Ammon's horn (tissue), 1 donor: ENCODE measurements around the gene NUDT17.
A peak's percentile ranks its signal among the peaks of the same experiment; 100 is the strongest.

Experiments used
- DNase-seq: peaks from one replicate; pipeline ENCODE4 v3.0.0-alpha.2; 2016; ENCODE audit warnings: low spot score

Gene NUDT17

GRCh38 chr1:145847827-145848226 lies 2.4 kb downstream of the NUDT17 start:
- DNase-seq: no peak

- DNase-seq: no peak
These were observed 4.1 kb downstream of the NUDT17 start for GRCh38 chr1:145849356-145850160.

DNA sequence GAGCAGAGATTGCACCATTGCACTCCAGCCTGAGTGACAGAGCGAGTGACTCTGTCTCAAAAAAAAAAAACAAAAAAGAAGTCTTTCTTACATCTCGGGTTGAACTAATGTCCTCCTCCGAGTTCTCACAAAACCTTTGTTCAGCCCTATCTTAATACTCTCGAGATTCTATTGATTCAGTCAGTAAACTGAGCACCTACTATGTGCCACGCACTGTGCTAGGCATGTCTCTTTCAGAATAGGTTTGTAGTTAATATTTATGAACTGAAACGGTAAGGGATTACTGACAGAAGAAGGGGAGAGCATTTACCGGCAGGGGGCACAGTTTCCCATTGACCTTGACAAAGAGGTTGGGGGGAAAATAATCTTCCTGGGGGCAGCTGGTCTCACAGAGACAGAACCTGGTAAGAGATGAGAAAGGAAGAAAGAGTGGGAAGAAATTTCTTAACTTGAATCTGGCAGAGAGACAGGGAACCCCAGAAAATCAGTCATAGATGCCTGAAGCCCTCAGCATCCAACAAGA lies 10.1 kb downstream of the NUDT17 start:
- DNase-seq: no peak

DNA sequence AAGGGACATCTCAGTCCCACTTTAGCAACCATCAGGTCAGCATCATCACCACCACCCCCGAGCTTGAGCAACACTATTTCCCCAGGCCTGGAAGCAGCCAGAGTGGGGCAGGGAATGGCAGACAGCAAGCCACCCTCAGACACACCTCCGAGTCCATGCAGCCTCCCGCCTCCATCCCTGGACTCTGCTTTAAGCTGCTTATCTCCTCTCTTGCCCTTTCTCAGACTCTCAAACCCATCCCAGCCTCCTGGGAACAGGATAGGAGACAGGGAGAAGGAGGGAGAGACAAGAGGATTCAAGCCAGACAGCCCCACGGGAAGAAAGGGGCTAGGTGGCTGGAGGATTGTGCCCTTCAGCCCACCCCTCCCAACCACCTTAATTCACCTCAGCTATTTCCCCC lies 11.7 kb downstream of the NUDT17 start:
- no peak for DNase-seq

DNA sequence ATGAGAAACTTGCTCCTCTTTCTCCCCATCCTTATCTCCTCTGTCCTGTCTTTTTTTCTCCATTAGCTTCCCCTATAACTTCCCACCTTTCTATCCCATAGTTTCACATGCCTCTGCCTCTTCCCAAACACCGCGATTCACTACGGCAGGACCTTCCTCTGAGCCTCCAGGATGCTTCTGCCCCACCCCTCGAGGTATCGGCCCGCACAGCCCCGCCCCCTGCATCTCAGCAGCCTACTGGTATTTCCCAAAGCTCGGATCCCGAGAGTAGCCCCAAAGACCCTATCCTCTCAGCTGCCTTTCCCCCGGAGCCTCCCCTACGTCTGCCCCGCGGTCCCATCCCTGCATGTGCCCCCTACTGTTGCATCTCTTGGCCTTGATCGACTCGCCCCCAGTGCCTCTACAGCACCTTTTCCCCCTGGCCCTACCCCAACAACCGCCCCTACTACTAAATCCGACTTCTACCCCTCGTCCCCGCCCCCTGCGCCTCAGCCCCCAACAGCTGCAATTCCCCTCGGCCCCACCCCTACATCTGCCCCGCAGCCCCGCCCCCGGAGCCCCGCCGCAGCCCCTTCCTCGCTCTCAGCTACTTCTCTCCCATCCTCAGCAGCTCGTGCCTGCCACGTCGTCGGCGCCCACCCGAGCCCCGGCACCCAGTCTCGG lies 12.9 kb downstream of the NUDT17 start:
- DNase-seq: peak; percentile 39

DNA sequence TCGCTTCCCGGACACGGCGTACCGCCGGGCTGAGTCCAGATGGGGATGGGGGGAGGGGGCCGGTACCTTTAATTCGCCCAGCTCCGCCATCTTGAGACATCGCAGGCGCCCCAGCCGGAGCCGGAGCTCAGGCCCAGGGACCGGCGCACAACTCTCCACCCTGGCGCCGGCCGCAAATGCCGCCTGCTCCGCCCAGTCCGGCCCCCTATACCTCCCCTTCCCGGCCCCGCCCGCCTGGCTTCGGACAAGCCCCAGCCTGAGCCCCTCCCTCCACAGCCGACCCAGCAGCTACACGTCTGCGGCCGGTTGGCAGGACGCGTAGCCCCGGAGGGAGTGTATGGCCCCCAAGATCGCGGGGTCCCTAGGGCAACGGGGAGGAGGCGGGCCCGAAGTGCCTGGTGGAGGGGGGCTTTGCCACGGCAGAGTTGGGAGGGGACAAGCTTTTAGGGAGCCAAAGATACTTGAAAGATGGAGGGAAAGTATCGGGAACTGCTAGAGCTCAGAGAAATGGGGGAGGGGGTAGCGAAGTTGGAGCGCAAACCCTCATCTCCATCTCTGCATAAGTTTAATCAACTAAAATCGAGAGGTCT lies 13.6 kb downstream of the NUDT17 start, which contains the start of gene PIAS3:
Gene PIAS3 (minus strand): TSS at position 181 of the 590 bp plus-strand sequence. CDS start 91 bp downstream, at position 90.
- peak; percentile 95 for DNase-seq

GRCh38 chr1:145859491-145860023 lies 14.1 kb downstream of the NUDT17 start:
- peak; percentile 91 for DNase-seq

DNA sequence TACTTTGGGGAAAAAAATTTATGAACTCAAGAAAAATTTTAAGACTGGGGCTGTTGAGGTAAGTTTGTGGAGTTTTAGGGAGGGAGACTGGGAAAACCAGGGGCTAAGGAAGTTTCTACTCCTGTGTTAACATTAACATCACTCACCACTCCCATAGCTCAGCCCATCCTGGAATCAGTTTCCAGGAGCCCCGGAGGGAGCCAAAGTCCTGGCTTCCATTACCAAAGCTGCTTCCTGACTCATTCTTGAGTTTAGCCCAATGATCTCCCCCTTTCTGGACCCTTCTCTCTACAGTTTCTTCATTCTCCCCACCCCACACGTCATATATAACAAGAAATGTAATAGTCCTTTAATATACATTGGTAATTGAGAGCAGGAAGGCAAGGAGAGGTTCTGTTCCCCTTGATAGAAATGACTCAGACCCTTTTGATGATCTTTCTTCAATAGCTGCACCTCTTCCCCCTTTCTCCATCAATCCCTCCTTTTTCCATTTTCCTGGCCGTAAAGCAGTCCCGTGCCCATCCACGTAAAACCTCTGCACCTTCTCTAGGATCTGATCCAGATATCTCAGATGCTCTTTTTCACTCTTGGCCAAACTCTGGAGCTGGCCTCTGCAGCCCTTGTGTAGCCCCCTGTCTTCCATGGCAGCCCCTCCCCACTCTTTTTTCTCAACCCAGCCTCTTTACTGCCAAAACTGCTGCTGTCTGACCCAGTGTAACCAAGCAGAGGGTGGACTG lies 18.0 kb downstream of the NUDT17 start:
- DNase-seq: no peak

DNA sequence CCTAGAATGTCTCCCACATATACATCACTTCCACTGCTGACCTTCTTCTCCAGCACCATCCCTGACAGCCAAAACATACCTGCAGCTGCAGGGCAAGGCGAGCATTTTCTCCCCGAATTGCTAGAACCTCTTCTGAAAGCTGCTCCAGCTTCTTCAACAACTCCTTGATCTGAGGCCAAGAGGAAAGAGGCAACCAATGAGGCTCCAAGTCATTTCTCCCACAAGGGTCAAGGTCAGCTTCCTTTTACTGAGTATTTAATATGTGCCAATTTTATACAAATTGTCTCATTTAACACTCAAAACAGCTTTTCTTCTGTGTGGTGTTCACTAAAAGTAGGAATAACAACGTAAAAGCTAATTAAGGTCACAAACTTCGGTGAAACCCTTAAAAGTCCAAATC lies 22.8 kb downstream of the NUDT17 start:
- no peak for DNase-seq

- peak; percentile 58 for DNase-seq
These were observed 26.8 kb downstream of the NUDT17 start for GRCh38 chr1:145871994-145872924.

DNA sequence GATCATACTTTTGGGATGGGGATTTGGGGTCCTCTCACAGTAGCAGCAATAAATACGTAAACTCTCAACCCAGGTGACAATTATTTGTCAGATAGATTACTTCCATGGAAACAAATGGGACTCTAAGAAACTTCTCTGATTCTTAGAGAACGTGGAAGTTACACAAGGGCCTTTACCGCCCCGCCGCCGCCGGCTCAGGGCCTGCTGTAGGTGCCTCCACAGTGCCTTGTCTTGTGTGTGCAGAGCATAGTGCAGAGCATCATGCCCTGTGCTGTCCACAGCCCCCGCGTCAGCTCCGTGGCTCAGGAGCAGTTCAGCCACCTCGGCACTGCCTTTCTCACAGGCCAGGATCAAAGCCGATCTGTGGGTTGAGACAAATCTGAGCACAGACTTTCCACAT lies 29.2 kb downstream of the NUDT17 start:
- no peak for DNase-seq

DNA sequence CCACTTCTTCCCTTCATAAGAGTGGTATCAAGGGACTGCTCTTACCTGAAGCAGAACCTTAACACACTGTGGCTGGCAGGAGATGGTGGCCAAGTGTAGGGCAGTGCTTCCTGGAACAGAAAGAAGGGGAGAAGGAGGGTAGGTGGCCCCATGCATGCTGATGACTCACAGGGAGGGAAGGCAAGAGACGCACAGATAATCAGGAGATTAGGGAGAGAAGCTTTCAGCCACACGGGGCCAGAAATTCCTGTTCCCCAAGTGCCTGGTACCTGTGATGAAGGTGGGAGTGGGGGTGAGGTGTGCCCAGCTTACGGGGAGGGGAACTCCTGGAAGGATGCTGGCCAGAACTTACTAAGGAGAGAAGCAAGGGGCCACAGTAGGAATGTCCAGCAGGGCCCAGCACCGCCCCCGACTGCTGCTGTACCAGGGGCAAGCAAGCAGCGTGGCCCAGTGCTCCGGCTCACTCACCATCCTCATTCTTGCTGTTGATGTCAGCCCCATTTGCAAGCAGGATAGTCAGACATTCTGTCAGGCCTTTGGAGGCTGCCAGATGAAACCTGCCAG lies 32.6 kb downstream of the NUDT17 start:
- DNase-seq: no peak

DNA sequence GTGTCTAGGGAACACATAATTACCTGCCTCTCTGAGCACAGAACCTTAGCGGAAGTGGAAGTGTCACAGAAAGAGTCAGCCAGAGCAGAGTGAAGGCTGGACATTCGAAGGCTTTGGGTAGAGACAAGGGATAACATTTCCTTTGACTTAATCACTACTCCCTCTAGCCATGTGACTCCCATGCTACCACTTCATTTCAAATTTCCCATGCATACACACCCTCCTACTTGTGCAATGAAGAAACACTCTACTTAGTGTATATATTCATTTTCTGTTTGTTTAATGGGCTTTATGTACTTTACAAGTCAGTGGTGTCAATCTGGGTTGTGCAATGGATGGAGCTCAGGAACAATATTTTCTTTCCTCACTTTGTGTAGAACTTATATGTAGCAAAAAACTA lies 33.3 kb downstream of the NUDT17 start:
- no peak for DNase-seq

DNA sequence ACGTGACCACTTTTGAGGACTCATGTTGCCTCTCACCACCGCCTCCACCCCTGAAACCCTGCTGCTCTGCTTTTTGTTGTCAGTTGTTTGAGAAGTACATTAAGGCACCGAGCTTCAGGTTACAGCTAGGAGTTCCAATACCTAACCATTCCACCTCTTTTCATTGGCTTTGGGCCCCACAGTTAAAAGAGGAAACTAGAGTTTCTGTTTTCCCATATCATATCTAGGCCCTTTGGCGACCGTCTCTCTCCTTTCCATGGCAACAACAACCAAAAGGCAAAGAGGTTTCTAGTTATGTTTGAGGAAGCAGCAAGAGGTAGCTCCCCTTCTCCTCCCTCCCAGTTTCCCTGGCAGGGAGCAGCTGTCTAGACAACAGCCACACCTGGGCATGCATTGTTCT lies 34.3 kb downstream of the NUDT17 start:
- DNase-seq: no peak

- DNase-seq: no peak
These were observed 39.2 kb downstream of the NUDT17 start for GRCh38 chr1:145884675-145885074.

- DNase-seq: peak; percentile 92
These were observed 40.4 kb downstream of the NUDT17 start, which contains the start of gene ANKRD35 for GRCh38 chr1:145885738-145886287. Gene ANKRD35, minus strand, starts transcription at chr1:145885866. Its CDS starts 108 bp downstream, at chr1:145885758.

- no peak for DNase-seq
These were observed 41.0 kb downstream of the NUDT17 start for GRCh38 chr1:145886390-145886789.

DNA sequence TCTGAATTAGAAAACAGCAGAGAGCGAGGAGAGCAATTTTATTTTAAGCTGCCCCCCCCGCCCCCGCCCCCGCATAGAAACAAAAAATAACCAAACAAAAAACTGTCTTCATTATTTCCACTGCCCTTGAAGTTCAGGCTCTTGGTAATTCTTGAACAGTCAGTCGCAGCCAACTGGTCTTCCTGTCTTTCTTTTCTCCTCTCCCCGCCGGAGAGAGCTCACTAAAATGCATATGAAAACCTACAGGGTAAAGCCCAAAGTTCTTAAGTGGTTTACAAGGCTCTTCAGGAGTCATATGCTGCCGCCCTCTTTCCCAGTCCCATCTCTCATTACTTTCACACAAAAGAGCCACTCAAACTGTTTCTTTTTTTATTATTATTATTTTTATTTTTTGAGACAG lies 41.4 kb downstream of the NUDT17 start:
- DNase-seq: no peak

- no peak for DNase-seq
These were observed 42.2 kb downstream of the NUDT17 start for GRCh38 chr1:145887631-145888030.

DNA sequence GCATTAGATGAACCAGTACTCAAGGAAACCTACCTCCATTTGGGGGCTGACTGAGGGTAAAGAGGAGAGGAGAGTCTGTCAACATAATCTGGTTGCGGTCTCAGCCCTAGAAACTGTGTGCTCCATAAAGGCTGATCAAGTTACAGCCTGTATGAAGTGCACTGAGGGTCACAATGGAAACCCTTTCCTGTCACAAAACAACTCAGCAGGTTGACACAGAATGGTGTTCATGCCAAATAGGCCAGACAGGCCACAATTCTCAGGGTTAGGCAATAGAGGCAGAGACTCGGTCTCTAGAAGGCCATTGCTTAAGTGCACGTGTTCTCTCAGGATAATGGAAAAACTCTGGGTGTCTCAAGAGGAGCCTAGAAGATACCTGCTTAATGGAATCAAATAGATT lies 44.3 kb downstream of the NUDT17 start:
- no peak for DNase-seq
